ENCODE measurements around the gene TFB1M.
"Not testable (repeated sequence)": the region's sequence is repeated elsewhere in the genome, so short reads cannot be mapped to it uniquely, and the experiment has no call there.

- TF ChIP-seq, protein P1, sequence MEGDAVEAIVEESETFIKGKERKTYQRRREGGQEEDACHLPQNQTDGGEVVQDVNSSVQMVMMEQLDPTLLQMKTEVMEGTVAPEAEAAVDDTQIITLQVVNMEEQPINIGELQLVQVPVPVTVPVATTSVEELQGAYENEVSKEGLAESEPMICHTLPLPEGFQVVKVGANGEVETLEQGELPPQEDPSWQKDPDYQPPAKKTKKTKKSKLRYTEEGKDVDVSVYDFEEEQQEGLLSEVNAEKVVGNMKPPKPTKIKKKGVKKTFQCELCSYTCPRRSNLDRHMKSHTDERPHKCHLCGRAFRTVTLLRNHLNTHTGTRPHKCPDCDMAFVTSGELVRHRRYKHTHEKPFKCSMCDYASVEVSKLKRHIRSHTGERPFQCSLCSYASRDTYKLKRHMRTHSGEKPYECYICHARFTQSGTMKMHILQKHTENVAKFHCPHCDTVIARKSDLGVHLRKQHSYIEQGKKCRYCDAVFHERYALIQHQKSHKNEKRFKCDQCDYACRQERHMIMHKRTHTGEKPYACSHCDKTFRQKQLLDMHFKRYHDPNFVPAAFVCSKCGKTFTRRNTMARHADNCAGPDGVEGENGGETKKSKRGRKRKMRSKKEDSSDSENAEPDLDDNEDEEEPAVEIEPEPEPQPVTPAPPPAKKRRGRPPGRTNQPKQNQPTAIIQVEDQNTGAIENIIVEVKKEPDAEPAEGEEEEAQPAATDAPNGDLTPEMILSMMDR (IDR thresholded peaks at IDR 0.05) = not testable (repeated sequence)
- not testable (repeated sequence) for TF ChIP-seq POLR2A (IDR thresholded peaks at IDR 0.05)
Measured at GRCh38 chr6:155334073-155334472, 19.8 kb upstream of the TFB1M start.

All from right lobe of liver (tissue), 4 donors.